Fibroblast of the aortic adventitia (primary cell): ENCODE measurements around the gene SCYGR3. TPM values are rescaled to one million over a fixed set of nuclear protein-coding genes. Genes with fewer than 3 reads are reported as not detected.

Experiments used
- DNase-seq: peaks from one replicate; pipeline ENCODE4 v3.0.0-alpha.2; 2010; ENCODE audit warnings: low read depth
- H3K4me3 ChIP-seq: 2 replicates; pipeline ENCODE4 v1.5.1; 2011; ENCODE audit warnings: low read depth, mild to moderate bottlenecking, control low read depth, low read length, moderate library complexity
- CTCF ChIP-seq: IDR thresholded peaks from 2 replicates; pipeline ENCODE4 v1.5.1; 2011; ENCODE audit warnings: mild to moderate bottlenecking, low read length, control low read depth, inconsistent platforms; ENCODE audit not compliant: insufficient read depth
- total RNA-seq: library from RNA; depleted of rRNA; stranded (reverse); fragments of >200 nt; gene quantifications from 2 replicates; pipeline ENCODE4 v1.2.3, GENCODE V29; 2012; ENCODE audit warnings: low replicate concordance

Gene SCYGR3
- total RNA-seq, 1 donor = not detected

GRCh38 chr2:227576110-227576509 lies 38.5 kb downstream of the SCYGR3 start:
- DNase-seq = no peak

GRCh38 chr2:227570615-227571014 lies 44.0 kb downstream of the SCYGR3 start:
- no peak for DNase-seq
- TF ChIP-seq CTCF = no peak
- H3K4me3 ChIP-seq = no peak overlapping the region

More at GRCh38 chr2:227576110-227576509, 38.5 kb downstream of the SCYGR3 start:
- H3K4me3 ChIP-seq = no peak overlapping the region
- no peak for TF ChIP-seq CTCF

GRCh38 chr2:227568852-227569169 lies 45.8 kb downstream of the SCYGR3 start:
- no peak for TF ChIP-seq CTCF
- no peak overlapping the region for H3K4me3 ChIP-seq
- no peak for DNase-seq

- no peak for DNase-seq
- no peak overlapping the region for H3K4me3 ChIP-seq
- no peak for TF ChIP-seq CTCF
These were observed 48.6 kb downstream of the SCYGR3 start for GRCh38 chr2:227566012-227566411.

- TF ChIP-seq CTCF = no peak
- no peak overlapping the region for H3K4me3 ChIP-seq
These were observed 49.6 kb downstream of the SCYGR3 start for GRCh38 chr2:227565080-227565479.

More at GRCh38 chr2:227565080-227565479, 49.6 kb downstream of the SCYGR3 start:
- DNase-seq = no peak

Other genes with a start within 250 kb of the SCYGR3 start
- 0.57 TPM in 1 of 2 replicates, not detected in the other for gene TM4SF20, start 235.5 kb downstream of the SCYGR3 start, total RNA-seq
- gene SCYGR1, start 226.9 kb downstream of the SCYGR3 start, total RNA-seq = not detected in 2 replicates
- gene AGFG1, start 142.7 kb downstream of the SCYGR3 start, total RNA-seq = 10.8 and 81.3 TPM in 2 replicates
- gene SCYGR2, start 15.9 kb downstream of the SCYGR3 start, total RNA-seq = not detected in 2 replicates
- gene SCYGR4, start 2.7 kb upstream of the SCYGR3 start, total RNA-seq = not detected in 2 replicates
- gene SCYGR5, start 52.0 kb upstream of the SCYGR3 start, total RNA-seq = not detected in 2 replicates
- 0.18 and 1.6 TPM in 2 replicates for gene SLC19A3, start 103.2 kb upstream of the SCYGR3 start, total RNA-seq
- gene SCYGR6, start 109.9 kb upstream of the SCYGR3 start, total RNA-seq = not detected in 2 replicates
- not detected in 2 replicates for gene SCYGR7, start 113.5 kb upstream of the SCYGR3 start, total RNA-seq
- gene SCYGR8, start 131.1 kb upstream of the SCYGR3 start, total RNA-seq = not detected in 2 replicates
- gene CCL20, start 199.0 kb upstream of the SCYGR3 start, total RNA-seq = not detected in 2 replicates